Spinal cord (tissue), 10 donors: ENCODE data around the gene CASK. TPM values are rescaled to one million over a fixed set of nuclear protein-coding genes. Genes with fewer than 3 reads are reported as not detected.
A peak's percentile ranks its signal among the peaks of the same experiment; 100 is the strongest.
"Not testable (repeated sequence)": the region's sequence is repeated elsewhere in the genome, so short reads cannot be mapped to it uniquely, and the experiment has no call there.

Experiments used
- DNase-seq, 6 donors: peaks; one replicate each; pipeline versions ENCODE4 v3.0.0 to v3.0.0-alpha.2; 2013 to 2015; ENCODE audit warnings: low spot score in 6 of 6, low read depth in 4 of 6
- H3K27ac ChIP-seq: one replicate; pipeline ENCODE4 v1.5.1; 2013; ENCODE audit warnings: low read depth, low read length, control low read depth
- H3K27me3 ChIP-seq: one replicate; pipeline ENCODE4 v1.6.1; 2013; ENCODE audit warnings: low read length; ENCODE audit not compliant: control insufficient read depth, insufficient read depth
- H3K36me3 ChIP-seq: one replicate; pipeline ENCODE4 v1.6.1; 2013; ENCODE audit warnings: low read length; ENCODE audit not compliant: control insufficient read depth, insufficient read depth
- H3K4me1 ChIP-seq: one replicate; pipeline ENCODE4 v1.6.1; 2013; ENCODE audit warnings: low read length; ENCODE audit not compliant: control insufficient read depth, insufficient read depth
- H3K4me3 ChIP-seq: one replicate; pipeline ENCODE4 v1.5.1; 2013; ENCODE audit warnings: low read depth, low read length, control low read depth
- H3K9me3 ChIP-seq: one replicate; pipeline ENCODE4 v1.6.1; 2013; ENCODE audit warnings: low read length; ENCODE audit not compliant: control insufficient read depth, insufficient read depth
- WGBS: methylation state at CpG from one replicate; pipeline ENCODE4 v1.1.5; 2013; ENCODE audit warnings: missing lambda C conversion rate; ENCODE audit not compliant: insufficient coverage; 5-methylcytosine and 5-hydroxymethylcytosine counted together
- polyA plus RNA-seq, 2 donors: library from polyadenylated mRNA; unstranded; fragments of 120-200 nt; gene quantifications; one replicate each; pipeline ENCODE4 v1.2.1, GENCODE V29; 2013; ENCODE audit not compliant: insufficient read length in 2 of 2
- total RNA-seq, 2 donors: library from RNA; depleted of rRNA in 1 of 2; stranded (reverse); fragments of 120-200 nt in 1 of 2; fragments of >200 nt in 1 of 2; gene quantifications; one replicate each; pipeline versions ENCODE4 v1.2.3 to v1.2.4, GENCODE V29; 2013 to 2014
- donor health status: healthy.

Gene CASK
- total and polyA plus RNA-seq, 4 donors: 45.0 to 91.1 (median 57.9) TPM

DNA sequence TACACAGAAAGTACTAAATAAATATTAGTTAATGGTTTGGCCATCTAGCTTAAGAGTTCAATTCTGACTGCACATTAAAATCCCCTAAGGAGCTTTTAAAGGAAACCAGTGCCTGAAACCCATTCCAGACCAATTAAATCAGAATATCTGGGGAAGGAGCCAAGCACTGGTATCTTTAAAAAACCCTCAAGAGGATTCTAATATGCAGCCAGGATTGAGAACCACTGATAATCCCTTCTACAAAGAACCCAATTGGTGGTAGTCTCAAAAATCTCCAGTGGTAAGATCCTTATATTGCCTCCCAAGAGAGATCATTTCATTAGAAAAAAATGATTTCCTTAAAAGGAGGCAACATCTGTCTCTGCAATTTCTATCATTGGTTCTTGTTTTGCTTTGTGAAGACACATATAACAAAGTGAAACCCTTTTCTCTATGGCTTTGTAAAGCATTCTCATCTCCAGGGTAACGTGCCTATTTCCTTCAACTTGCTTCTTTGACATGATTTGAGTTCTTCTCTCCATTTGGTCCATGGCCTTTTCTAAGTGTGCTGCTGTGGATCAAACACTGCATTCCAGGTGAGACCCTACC, 231.1 kb downstream of the CASK start:
- H3K27ac ChIP-seq: no peak overlapping the region
- DNase-seq: no peak
- peaks cover 3% of the 10 kb centered on the region for H3K27me3 ChIP-seq
- no peaks in the 10 kb centered on the region for H3K4me1 ChIP-seq
- H3K4me3 ChIP-seq: no peak overlapping the region
- 88% methylated on average over 1 of the region's 1 CpG for WGBS
- H3K9me3 ChIP-seq: no peaks in the 10 kb centered on the region
- H3K36me3 ChIP-seq: no peaks in the 10 kb centered on the region

DNA sequence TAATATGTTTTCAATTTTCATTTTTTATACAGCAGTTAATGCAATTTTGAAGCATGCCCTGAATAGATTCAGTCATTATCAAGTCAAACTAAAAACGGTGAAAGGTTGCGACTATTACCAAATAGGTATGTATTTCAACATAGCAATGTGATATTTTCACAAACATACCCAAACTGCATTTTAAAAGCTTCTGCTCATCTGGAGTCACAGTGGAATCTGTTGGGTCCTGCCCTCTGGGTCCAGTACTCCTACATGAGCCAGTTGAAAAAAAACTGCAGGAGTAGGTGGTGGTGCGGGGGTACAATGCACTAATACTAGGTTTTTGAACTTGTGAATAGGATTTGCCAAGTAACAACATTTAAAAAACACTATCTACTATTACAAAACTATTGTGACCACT, 233.6 kb downstream of the CASK start:
- Histone ChIP-seq H3K4me1 (no peaks in the 10 kb centered on the region), H3K9me3 (no peaks in the 10 kb centered on the region), H3K36me3 (no peaks in the 10 kb centered on the region), H3K27ac (no peak overlapping the region), H3K4me3 (no peak overlapping the region), H3K27me3 (peaks cover 3% of the 10 kb centered on the region)
- no peak for DNase-seq
- no CpG with 5 or more reads among the region's 3 CpGs for WGBS

DNA sequence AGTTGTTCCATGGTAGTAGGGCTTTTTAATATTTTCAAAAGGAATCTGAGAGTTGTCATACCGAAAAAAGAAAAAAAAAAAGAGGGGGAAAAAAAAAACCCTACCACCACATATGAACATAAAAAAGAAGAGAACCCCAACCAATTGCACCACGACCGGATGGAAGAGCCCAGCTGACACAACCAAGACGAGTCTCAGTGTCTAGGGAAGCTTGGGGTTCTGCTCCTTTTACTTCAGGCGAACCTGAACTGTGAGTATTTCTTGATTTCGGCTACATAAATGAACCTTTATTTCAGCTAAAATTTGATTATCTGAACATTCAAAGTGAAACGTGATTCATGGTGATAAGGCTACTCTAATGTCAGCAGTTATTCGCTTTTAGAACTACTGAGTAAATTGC, 234.5 kb downstream of the CASK start, which contains the start of gene GPR34:
GPR34 (plus strand) TSS at position 139 of the 400 bp plus-strand sequence. CDS start 6,661 bp downstream, outside the sequence.
- Histone ChIP-seq H3K36me3 (no peaks in the 10 kb centered on the region), H3K9me3 (no peaks in the 10 kb centered on the region), H3K27ac (no peak within 1 kb of the TSS), H3K4me3 (no peak within 1 kb of the TSS), H3K27me3 (peaks cover 3% of the 10 kb centered on the region), H3K4me1 (no peaks in the 10 kb centered on the region)
- WGBS: 40% methylated on average over 2 of the region's 8 CpGs
- no peak for DNase-seq

DNA sequence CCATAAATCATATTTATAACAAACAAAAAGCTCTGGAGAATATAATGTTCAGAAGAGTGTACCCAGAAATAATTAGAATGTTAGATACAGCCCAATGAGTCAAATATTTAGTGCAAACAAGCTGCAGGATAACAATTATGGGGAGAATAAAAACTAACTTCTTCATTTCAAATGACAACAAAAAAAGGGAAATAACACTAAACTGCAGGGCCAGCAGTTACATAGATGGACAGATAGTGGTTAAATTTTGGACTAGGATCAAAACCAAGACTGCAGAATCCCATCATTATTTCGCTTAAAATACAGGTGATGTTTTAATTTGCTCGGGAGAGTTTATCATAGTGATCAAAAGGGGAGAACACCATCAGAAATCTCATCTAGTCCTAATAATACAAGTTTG, 235.2 kb downstream of the CASK start:
- Histone ChIP-seq H3K36me3 (no peaks in the 10 kb centered on the region), H3K4me3 (no peak overlapping the region), H3K4me1 (no peaks in the 10 kb centered on the region), H3K9me3 (no peaks in the 10 kb centered on the region), H3K27me3 (peaks cover 3% of the 10 kb centered on the region), H3K27ac (no peak overlapping the region)
- DNase-seq: no peak
- no CpG with 5 or more reads among the region's 2 CpGs for WGBS

DNA sequence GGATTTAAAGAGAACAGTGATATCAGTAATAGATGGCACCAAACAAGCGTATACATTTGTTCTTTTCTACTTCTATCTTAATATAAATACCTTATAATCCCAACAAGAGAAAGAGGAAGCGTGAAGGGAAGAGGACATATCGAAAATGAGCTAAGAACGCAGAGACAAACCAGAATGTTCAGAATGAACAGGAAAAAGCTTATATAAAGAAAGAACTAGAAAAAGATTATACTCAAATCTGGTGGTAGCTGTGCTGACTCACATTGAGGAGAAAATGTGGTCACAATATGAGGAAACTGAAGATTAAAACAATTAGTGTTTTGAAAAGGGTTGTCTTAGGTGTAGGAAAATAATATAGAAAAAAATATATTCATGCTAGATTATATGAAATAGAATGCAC, 236.6 kb downstream of the CASK start:
- Histone ChIP-seq H3K27me3 (no peaks in the 10 kb centered on the region), H3K4me3 (no peak overlapping the region), H3K4me1 (no peaks in the 10 kb centered on the region), H3K9me3 (no peaks in the 10 kb centered on the region), H3K36me3 (no peaks in the 10 kb centered on the region), H3K27ac (no peak overlapping the region)
- DNase-seq: no peak
- no CpG with 5 or more reads among the region's 4 CpGs for WGBS

DNA sequence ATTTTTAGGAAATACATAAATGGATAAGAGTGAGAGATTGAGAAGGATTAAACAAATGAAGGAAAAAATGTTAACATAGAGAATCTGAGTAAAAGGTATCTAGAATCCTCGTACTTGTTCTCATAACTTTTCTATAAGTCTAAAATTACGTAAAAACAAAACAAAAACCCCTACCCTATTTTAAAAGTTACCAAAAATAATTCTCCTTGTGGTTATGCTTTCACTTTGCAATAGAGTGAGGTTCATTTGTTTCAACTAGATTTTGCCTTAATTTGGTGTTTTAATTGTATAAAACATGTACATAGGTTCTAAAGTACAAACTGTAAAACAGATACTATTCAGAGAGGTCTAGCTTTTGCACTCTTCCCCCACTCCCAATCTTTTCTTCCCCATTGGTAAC, 238.4 kb downstream of the CASK start:
- no peak overlapping the region for H3K4me3 ChIP-seq
- DNase-seq: no peak
- H3K27me3 ChIP-seq: no peaks in the 10 kb centered on the region
- WGBS: no CpG with 5 or more reads among the region's 2 CpGs
- no peaks in the 10 kb centered on the region for H3K9me3 ChIP-seq
- no peak overlapping the region for H3K27ac ChIP-seq
- H3K4me1 ChIP-seq: no peaks in the 10 kb centered on the region
- no peaks in the 10 kb centered on the region for H3K36me3 ChIP-seq

DNA sequence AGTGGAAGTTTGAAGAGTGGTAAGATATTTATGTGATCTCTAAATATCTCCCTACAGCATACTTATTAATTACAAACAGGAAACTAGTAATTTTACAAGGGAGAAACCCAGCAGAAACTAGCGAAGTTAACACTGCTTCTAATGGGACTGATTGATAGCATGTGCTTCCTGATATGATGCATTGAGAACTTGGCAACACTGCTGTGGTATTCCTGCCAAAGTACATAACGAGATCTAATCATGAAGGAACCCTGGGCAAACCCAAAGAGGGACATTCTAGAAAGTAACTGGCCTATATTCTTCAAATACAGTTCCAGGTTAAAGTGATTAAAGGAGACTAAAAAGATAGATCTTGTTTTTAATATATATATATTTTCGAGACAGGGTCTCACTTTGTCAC, 239.2 kb downstream of the CASK start:
- DNase-seq: no peak
- whole genome bisulfite sequencing: 67% methylated on average over 1 of the region's 3 CpGs
- no peak overlapping the region for H3K27ac ChIP-seq
- H3K4me1 ChIP-seq: no peaks in the 10 kb centered on the region
- no peaks in the 10 kb centered on the region for H3K36me3 ChIP-seq
- no peaks in the 10 kb centered on the region for H3K9me3 ChIP-seq
- H3K27me3 ChIP-seq: no peaks in the 10 kb centered on the region
- H3K4me3 ChIP-seq: no peak overlapping the region

DNA sequence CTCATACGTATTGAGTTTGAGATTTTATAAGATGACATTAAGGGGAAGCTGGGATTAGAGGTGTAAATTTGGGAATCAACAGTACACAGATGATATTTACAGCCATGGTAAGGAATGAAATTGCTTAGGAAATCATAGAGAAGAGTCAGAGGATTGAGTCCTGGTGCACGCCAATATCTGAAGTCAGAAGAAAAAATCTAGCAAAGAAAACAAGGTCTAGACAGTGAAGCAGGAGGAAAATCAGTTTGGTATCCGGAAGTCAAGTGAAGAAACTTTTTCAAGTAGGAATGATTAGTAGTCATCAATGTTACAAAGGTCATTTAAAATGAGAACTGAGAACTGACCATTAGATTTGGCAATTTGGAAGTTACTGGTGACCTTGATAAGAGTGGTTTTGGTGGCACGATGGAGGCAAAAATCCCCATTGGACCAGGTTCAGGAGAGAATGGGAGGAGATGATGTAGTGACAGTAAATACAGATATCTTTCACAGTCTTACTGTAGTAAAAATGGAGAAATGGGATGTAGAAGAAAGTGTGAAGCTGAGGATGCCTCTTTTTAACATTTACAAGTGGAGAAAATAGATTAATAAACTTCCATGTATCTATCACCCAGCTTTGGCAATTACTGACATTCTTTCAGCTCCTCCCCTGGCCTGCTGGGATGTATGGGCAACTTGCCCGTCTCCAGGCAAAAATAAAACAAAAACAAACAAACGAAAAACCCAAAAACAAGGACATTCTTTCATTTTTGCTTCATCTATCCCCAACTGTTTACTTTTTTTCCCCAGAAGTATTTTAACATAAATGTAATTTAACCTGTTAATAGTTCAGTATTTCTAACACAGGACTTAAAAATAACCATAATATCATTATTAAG, 245.9 kb downstream of the CASK start:
- Histone ChIP-seq H3K27me3 (peaks cover 3% of the 10 kb centered on the region), H3K4me1 (no peaks in the 10 kb centered on the region), H3K4me3 (no peak overlapping the region), H3K27ac (no peak overlapping the region), H3K9me3 (no peaks in the 10 kb centered on the region), H3K36me3 (no peaks in the 10 kb centered on the region)
- 81% methylated on average over 5 of the region's 6 CpGs for WGBS
- DNase-seq: peak in 1 of 6 donors; percentile 8

DNA sequence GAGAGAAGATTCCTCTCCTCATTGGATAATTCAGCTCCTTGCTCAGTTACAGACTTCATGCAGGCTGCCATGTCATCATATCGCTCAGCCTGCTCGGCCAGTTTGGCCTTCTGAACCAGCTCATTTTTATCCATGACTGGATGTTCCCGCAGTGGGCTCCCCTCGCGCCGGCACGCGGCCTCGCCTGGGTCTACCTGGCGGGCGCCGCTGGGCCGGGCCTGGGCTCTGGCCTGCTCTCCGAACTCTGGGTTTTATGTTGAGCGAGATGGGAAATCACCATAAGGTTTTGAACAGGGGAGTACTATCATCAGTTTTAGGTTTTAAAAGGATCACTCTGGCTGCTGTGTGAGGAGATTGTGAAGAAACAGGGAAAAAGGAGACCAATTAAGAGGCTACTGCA, 247.0 kb downstream of the CASK start:
- H3K36me3 ChIP-seq, H3K27ac ChIP-seq, H3K4me3 ChIP-seq, H3K4me1 ChIP-seq, H3K27me3 ChIP-seq, DNase-seq, H3K9me3 ChIP-seq: not testable (repeated sequence)
- WGBS: 90% methylated on average over 13 of the region's 15 CpGs

DNA sequence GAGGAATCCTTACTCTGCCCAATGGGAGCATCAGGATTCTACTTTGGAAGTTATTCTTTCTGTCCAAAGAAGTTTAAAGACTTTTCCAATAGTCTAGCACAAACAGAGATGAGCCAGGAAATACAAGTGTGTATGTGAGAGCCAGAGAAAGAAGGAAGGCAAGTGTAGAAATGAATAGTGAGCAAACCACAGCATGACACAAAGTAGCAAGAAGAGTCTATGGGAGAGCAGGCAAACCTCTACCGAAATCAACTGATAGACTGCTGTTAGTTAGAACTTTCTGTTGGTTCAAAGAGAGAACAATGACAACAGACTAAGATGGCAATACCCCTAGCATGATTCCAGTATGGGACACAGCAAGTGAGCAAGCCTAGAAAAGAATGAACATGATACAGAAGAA, 250.7 kb downstream of the CASK start:
- H3K27ac ChIP-seq: no peak overlapping the region
- no peaks in the 10 kb centered on the region for H3K4me1 ChIP-seq
- no peak overlapping the region for H3K4me3 ChIP-seq
- no peaks in the 10 kb centered on the region for H3K36me3 ChIP-seq
- H3K9me3 ChIP-seq: no peaks in the 10 kb centered on the region
- peaks cover 7% of the 10 kb centered on the region for H3K27me3 ChIP-seq
- no CpG with 5 or more reads among the region's 1 CpG for WGBS
- no peak for DNase-seq
